ENCODE measurements around the gene LINGO3.

DNA sequence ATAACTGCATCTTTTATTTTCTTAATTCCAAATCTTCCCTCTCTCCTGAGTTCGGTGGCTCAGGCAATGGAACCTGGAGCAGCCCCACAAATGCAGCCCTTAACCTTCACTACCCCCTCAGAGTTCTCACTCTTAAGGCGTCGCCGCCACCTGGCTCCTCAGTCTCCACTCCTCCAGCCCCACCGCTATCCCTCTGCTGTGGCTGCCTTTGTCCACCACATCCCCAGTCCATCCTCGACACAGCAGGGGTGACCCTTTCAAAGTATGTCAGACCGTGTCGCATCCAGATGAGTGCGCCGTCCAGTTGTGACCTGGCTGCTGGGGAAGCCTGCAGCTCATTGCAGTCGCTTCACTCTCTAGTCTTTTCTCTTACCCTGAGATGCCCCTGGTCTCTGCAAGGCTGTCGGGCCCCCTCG is 21.6 kb upstream of the LINGO3 start:
- TF ChIP-seq POLR2AphosphoS5 (IDR thresholded peaks at IDR 0.05), result no peak
- TF ChIP-seq CTCF (IDR thresholded peaks at IDR 0.05), result no peak
- no peak for TF ChIP-seq EP300 (IDR thresholded peaks at IDR 0.05)
- TF ChIP-seq POLR2A (IDR thresholded peaks at IDR 0.05), result no peak

Measured in suprapubic skin (tissue), 4 donors.